ENCODE data around the gene CCDC7.
"Not testable (repeated sequence)": the region's sequence is repeated elsewhere in the genome, so short reads cannot be mapped to it uniquely, and the experiment has no call there.

Gene CCDC7

DNA sequence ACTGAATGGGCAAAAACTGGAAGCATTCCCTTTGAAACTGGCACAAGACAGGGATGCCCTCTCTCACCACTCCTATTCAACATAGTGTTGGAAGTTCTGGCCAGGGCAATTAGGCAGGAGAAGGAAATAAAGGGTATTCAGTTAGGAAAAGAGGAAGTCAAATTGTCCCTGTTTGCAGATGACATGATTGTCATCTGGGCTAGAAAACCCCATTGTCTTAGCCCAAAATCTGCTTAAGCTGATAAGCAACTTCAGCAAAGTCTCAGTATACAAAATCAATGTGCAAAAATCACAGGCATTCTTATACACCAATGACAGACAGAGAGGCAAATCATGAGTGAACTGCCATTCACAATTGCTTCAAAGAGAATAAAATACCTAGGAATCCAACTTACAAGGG is 116.8 kb downstream of the CCDC7 start:
- DNase-seq (ENCODE audit: low spot score) = not testable (repeated sequence)

DNA sequence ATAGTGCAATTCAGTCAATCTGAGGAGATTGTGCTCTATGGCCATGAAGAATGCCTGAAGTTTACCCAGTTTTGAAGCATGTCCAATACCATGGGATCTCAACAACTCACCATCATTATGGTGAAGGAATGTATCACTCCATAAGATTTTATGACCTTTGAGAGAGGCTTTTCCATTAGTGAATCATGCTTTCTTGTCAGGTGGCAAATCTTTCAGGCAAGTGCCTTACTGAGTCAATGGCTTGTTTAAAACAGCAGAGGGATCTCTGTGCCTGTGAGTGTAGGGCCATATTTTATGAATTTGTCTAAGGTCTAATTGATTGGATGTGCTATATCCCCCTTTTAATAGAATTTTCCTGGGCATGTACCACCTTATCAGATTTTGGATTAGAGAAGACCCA is 131.5 kb downstream of the CCDC7 start:
- DNase-seq (ENCODE audit: low spot score) = no peak

DNA sequence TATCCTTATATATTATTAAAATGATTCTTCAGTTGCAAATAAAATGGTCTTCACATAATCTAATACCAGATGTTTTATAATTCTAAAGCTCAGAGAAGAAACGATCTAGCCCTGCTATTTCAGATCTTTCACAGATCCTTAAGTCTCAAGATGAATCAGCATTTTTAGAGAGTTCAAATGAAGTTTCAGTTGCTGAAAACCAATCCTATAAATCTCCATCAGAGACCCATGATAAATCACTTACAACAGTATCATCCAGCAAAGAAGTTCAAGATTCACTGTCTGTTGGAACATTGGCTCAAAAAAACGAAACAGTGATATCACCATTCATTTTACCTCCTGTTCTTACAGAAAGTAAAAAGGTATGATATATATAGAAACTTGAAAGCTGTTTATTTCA is 137.0 kb downstream of the CCDC7 start:
- DNase-seq (ENCODE audit: low spot score) = no peak

DNA sequence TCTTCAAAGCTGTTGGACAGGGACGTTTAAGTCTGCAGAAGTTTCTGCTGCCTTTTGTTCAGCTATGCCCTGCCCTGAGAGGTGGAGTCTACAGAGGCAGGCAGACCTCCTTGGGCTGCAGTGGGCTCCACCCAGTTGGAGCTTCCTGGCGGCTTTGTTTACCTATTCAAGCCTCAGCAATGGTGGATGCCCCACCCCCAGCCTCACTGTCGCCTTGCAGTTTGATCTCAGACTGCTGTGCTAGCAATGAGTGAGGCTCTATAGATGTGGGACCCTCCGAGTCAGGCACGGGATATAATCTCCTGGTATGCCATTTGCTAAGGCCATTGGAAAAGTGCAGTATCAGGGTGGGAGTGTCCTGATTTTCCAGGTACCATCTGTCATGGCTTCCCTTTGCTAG is 152.1 kb downstream of the CCDC7 start:
- not testable (repeated sequence) for DNase-seq (ENCODE audit: low spot score)

GRCh38 chr10:32600317-32600716 is 154.4 kb downstream of the CCDC7 start:
- DNase-seq (ENCODE audit: low spot score) = no peak

GRCh38 chr10:32601562-32601961 is 155.6 kb downstream of the CCDC7 start:
- DNase-seq (ENCODE audit: low spot score) = not testable (repeated sequence)

DNA sequence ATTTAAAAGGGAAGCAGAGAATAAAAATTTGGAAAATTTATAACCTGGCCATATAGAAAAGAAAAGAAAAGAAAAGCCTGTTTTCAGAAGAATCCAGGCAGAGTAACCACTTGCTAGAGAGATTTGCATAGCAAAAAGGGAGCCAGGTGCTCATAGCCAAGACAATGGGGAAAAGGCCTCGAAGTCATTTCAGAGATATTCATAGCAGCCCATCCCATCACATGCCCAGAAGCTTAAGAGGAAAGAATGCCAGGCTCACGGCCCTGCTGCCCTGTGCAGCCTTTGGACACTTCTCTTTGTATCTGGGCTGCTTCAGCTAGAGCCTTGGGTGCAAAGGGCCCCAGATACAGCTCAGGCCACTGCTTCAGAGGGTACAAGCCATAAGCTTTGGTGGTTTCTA is 159.8 kb downstream of the CCDC7 start:
- DNase-seq (ENCODE audit: low spot score) = no peak

- DNase-seq (ENCODE audit: low spot score) = not testable (repeated sequence)
These were observed 164.6 kb downstream of the CCDC7 start for GRCh38 chr10:32610543-32610942.

DNA sequence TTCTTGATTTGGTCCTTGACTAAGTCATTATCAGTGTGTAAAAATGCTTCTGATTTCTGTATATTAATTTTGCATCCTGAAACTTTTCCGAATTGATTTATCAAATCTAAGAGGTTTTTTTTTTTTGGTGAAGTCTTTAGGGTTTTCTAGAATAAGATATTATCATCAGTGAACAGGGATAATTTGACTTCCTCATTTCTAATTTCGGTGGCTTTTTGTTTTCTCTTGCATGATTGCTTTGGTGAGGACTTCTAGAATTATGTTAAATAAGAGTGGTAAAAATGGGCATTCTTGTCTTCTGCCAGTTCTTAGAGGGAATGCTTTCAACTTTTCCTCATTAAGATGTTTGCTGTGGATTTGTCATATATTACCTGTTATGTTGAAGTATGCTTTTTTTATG is 170.5 kb downstream of the CCDC7 start:
- DNase-seq (ENCODE audit: low spot score) = no peak

GRCh38 chr10:32618482-32618881 is 172.5 kb downstream of the CCDC7 start:
- no peak for DNase-seq (ENCODE audit: low spot score)

DNA sequence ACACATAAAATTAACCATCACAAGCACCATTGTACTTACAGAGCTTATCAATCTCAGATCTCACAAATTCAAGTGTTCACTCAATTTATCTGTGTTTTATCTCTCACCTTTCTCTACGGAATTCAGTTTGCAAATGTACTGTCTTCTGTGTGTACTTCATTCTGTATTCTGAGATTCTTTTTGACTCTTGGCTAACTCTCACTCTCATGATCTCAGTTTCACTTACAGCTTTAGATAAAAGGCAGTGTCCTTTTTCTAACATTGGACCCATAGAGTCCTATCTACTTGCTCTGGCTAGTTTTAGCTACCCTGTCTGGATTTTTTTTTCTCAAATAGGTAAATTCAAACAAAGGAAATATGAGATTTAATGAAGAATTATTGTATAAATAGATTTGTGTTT is 176.0 kb downstream of the CCDC7 start:
- no peak for DNase-seq (ENCODE audit: low spot score)

GRCh38 chr10:32622409-32622808 is 176.5 kb downstream of the CCDC7 start:
- no peak for DNase-seq (ENCODE audit: low spot score)

DNA sequence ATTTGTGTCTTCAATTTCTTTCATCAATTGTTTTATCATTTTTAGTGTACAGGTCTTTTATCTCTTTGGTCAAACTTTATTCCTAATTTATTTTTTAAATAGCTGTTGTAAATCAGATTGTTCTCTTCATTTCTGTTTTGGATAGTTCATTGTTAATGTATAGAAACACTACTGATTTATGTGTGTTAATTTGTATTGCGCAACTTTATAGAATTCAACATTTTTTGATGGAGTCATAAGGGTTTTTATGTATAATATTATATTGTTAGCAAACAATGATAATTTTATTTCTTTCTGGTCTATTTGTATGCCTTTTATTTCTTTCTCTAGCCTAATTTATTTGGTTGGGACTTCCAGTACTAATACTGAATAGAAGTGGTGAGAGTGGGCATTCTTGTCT is 181.2 kb downstream of the CCDC7 start:
- DNase-seq (ENCODE audit: low spot score) = no peak

- DNase-seq (ENCODE audit: low spot score) = no peak
These were observed 184.0 kb downstream of the CCDC7 start for GRCh38 chr10:32629910-32630309.

DNA sequence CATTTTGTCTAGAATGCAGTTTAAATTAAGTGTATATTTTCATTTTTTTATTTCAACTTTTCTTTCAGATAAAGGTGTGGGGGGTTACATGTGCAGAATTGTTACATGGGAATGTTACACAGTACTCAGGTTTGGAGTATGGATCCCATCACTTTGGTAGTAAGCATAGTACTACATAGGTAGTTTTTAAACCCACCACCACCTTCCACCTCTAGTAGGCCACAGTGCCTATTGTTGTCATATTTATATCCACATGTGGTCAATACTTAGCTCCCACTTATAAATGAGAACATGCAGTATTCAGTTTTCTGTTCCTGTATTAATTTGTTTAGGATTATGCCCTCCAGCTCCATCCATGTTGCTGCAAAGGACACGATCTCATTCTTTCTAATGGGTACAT is 200.6 kb downstream of the CCDC7 start:
- no peak for DNase-seq (ENCODE audit: low spot score)

GRCh38 chr10:32650246-32650655 is 204.3 kb downstream of the CCDC7 start:
- DNase-seq (ENCODE audit: low spot score) = peak; percentile 31

- DNase-seq (ENCODE audit: low spot score) = not testable (repeated sequence)
These were observed 211.5 kb downstream of the CCDC7 start for GRCh38 chr10:32657430-32657829.

DNA sequence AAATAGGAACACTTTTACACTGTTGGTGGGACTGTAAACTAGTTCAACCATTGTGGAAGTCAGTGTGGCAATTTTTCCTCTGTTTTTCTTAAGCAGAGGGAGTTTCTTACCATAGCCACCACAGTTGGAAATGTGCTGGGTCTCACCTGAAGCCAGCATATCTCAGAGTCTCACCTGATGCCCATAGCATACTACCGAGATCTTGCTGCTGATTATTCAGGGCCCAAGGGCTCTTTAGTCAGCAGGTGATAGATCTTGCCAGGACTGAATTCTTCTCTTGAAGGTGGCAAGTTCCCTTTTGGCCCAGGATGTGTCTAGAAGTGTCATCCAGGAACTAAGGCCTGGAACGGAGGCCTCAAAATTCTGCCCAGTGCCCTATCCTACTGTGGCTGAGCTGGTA is 215.4 kb downstream of the CCDC7 start:
- no peak for DNase-seq (ENCODE audit: low spot score)

DNA sequence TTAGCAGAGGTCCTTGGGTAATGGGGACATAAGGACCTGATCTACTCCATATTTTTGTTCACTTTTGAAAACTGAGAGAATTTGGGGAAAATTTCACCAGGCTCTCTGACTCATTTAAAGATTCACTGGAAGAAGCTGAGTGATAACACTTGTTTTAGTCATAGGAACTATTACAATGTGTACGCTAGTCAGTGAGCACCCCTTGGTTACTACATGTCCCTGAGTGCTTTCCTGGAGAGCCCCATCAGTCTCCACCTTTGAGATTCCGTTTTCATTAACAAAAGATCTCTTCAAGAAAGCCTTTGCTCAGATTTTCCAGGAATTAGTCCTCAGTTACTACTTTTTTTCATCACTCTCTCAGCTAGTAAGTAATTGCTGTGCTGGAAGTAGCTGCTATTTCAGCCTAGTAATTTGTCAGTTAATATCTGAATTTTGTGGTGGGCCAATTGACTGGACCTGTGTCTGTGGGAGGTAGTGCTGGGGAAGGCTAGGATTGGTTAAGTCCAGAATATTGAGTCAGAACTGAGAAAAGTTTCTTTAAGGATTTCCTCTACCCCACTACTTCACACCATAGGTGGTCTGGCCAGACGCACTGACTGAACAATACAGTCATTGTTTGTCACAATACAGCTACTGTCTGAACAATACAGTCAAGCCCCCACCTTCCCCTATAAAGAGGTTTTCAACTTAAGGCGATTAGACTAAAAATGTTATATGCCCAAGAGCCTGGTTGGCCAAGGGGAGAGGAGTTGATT is 235.0 kb downstream of the CCDC7 start:
- no peak for DNase-seq (ENCODE audit: low spot score)

- no peak for DNase-seq (ENCODE audit: low spot score)
These were observed 238.4 kb downstream of the CCDC7 start for GRCh38 chr10:32684291-32684690.

DNA sequence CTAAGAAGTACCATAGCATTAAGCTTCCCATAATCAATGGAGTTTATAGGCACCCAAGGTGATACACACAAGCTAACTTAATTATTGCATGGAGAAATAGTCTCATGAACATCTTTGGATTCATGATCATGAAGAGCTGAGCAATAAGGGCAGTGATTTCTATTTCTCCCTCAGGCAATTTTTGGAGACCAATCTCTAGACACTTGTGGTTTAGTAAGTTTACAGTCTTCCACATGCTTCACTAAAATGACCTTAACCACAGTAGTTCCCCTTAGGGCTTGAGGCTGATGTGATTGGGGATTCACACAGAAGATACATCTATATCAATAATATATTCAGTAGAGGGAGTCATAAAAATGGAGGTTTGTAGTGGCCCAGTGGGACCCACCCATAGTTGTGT is 241.2 kb downstream of the CCDC7 start:
- no peak for DNase-seq (ENCODE audit: low spot score)

DNA sequence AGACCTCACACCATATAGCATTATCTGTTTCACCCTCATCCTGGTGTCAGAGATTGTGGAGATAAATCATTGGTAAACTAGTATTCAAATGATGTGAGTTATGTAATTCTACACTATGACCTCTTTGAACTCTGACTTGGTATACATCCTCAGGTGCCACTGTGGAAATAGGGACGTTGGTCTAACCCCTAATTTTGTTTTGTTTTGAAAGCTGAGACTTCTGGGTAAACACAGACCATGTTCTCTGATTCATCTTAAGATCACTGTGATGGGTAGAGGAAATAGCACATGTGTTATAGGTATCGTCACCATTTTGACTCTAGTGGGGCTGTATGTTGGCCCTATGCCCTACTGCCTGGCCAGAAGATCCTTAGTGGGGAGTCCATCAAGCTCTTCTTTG is 241.6 kb downstream of the CCDC7 start:
- no peak for DNase-seq (ENCODE audit: low spot score)

DNA sequence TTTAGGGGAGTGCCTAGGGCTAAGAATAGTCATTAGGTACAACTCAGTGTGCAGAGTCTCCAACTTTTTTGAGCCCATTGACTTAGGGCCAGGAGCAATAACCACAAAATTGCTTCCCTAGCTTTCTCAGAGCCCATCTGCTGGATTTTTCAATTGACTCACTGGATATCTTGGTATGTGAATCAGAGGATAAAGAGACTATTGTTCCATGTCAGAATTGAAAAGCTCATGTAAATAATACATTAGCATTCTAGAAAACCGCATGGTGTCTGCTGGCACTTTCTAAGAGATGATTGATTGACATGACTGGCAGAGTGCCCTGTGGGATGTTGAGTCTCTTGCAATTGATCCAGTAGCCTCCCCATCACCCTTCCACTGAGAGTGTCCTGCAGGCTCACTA is 246.2 kb downstream of the CCDC7 start:
- DNase-seq (ENCODE audit: low spot score) = no peak

GRCh38 chr10:32693441-32693979 is 247.6 kb downstream of the CCDC7 start:
- no peak for DNase-seq (ENCODE audit: low spot score)
